Amniotic stem cell (primary cell): Measurements from ENCODE around the gene GNA12.
A peak's percentile ranks its signal among the peaks of the same experiment; 100 is the strongest.

ENCODE experiments used
- DNase-seq: peaks from one replicate; lab custom pipeline; 2025; lab: John Stamatoyannopoulos, UW

The GNA12 gene

GRCh38 chr7:2844153-2845033, at the start of gene GNA12:
Gene GNA12, minus strand, starts transcription at chr7:2844308. Its CDS starts 147 bp downstream, at chr7:2844161.
- peak; percentile 94 for DNase-seq

- no peak for DNase-seq
Measured at GRCh38 chr7:2893411-2893861, 49.3 kb upstream of the GNA12 start.

GRCh38 chr7:2892549-2892948, 48.4 kb upstream of the GNA12 start:
- no peak for DNase-seq

GRCh38 chr7:2887816-2888215, 43.7 kb upstream of the GNA12 start:
- DNase-seq, result no peak

GRCh38 chr7:2886900-2887299, 42.8 kb upstream of the GNA12 start:
- peak; percentile 17 for DNase-seq

- no peak for DNase-seq
Measured at GRCh38 chr7:2886391-2886790, 42.3 kb upstream of the GNA12 start.

- no peak for DNase-seq
Measured at GRCh38 chr7:2884161-2884560, 40.1 kb upstream of the GNA12 start.

- no peak for DNase-seq
Measured at GRCh38 chr7:2883101-2883500, 39.0 kb upstream of the GNA12 start.

GRCh38 chr7:2882111-2882510, 38.0 kb upstream of the GNA12 start:
- DNase-seq, result no peak

GRCh38 chr7:2880874-2881533, 36.9 kb upstream of the GNA12 start:
- no peak for DNase-seq

GRCh38 chr7:2880051-2880450, 35.9 kb upstream of the GNA12 start:
- no peak for DNase-seq

GRCh38 chr7:2879354-2879753, 35.2 kb upstream of the GNA12 start:
- no peak for DNase-seq

GRCh38 chr7:2878306-2878705, 34.2 kb upstream of the GNA12 start:
- no peak for DNase-seq

- peak; percentile 26 for DNase-seq
Measured at GRCh38 chr7:2876031-2876731, 32.1 kb upstream of the GNA12 start.

- peak; percentile 81 for DNase-seq
Measured at GRCh38 chr7:2873686-2874551, 29.8 kb upstream of the GNA12 start.

- no peak for DNase-seq
Measured at GRCh38 chr7:2873146-2873545, 29.0 kb upstream of the GNA12 start.

GRCh38 chr7:2872296-2872874, 28.3 kb upstream of the GNA12 start:
- no peak for DNase-seq

- DNase-seq, result no peak
Measured at GRCh38 chr7:2870471-2870931, 26.4 kb upstream of the GNA12 start.

GRCh38 chr7:2869981-2870380, 25.9 kb upstream of the GNA12 start:
- DNase-seq, result no peak

GRCh38 chr7:2866601-2867000, 22.5 kb upstream of the GNA12 start:
- no peak for DNase-seq

- peak; percentile 21 for DNase-seq
Measured at GRCh38 chr7:2864999-2865670, 21.0 kb upstream of the GNA12 start.
